Measurements from ENCODE around the gene CRPPA. TPM values are rescaled to one million over a fixed set of nuclear protein-coding genes. Genes with fewer than 3 reads are reported as not detected.
"Not testable (repeated sequence)": the region's sequence is repeated elsewhere in the genome, so short reads cannot be mapped to it uniquely, and the experiment has no call there.

The CRPPA gene
- total RNA-seq, 1 donor from 2014 or later: not detected

- Histone ChIP-seq H3K4me1 (no peaks in the 10 kb centered on the region), H3K27me3 (no peaks in the 10 kb centered on the region), H3K9me3 (no peaks in the 10 kb centered on the region), H3K36me3 (no peaks in the 10 kb centered on the region), H3K4me3 (no peak overlapping the region), H3K27ac (no peak overlapping the region)
- TF ChIP-seq, protein P1, sequence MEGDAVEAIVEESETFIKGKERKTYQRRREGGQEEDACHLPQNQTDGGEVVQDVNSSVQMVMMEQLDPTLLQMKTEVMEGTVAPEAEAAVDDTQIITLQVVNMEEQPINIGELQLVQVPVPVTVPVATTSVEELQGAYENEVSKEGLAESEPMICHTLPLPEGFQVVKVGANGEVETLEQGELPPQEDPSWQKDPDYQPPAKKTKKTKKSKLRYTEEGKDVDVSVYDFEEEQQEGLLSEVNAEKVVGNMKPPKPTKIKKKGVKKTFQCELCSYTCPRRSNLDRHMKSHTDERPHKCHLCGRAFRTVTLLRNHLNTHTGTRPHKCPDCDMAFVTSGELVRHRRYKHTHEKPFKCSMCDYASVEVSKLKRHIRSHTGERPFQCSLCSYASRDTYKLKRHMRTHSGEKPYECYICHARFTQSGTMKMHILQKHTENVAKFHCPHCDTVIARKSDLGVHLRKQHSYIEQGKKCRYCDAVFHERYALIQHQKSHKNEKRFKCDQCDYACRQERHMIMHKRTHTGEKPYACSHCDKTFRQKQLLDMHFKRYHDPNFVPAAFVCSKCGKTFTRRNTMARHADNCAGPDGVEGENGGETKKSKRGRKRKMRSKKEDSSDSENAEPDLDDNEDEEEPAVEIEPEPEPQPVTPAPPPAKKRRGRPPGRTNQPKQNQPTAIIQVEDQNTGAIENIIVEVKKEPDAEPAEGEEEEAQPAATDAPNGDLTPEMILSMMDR (IDR thresholded peaks at IDR 0.05): no peak
- DNase-seq (ENCODE audit: low spot score in 2 of 2): no peak
- intact Hi-C loops (cut with DNase I): no loop called here
Measured at GRCh38 chr7:16446508-16446907, 25.2 kb upstream of the CRPPA start.

DNA sequence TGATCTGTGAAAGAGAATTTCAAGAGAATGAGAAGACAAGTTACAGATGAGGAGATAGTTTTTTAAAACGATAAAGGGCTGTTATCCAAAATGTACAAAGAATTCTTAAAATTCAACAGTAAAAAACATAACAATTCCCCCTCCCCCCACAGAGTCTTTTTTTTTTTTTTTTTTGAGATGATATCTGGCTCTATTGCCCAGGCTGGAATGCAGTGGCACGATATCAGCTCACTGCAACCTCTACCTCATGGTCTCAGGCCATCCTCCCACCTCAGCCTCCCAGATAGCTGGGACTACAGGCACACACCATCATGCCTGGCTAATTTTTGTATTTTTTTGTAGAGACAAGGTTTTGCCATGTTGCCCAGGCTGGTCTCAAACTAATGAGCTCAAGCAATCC lies 22.5 kb upstream of the CRPPA start:
- not testable (repeated sequence) for H3K4me1 ChIP-seq, H3K36me3 ChIP-seq, H3K4me3 ChIP-seq

DNA sequence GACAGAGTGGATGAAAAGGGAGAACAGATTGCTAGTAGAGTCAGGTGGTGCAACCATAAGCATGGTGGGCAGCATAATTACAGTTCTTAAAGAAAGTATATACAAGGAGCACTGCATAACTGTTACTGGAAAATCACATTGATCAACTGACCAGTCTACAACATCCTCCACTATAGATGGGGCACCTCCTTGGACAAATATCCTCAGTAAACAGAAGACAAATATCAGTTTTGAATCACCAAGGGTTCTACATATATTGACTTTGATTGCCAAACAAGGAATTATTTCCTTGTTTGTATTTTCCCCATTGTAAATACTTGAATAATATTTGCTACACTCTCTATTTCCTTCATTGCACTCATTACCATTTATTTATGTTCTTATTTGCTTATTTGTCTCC lies 17.6 kb upstream of the CRPPA start:
- TF ChIP-seq, protein P1 (IDR thresholded peaks at IDR 0.05): no peak
- Histone ChIP-seq H3K27me3 (no peaks in the 10 kb centered on the region), H3K4me1 (no peaks in the 10 kb centered on the region), H3K36me3 (no peaks in the 10 kb centered on the region), H3K9me3 (no peaks in the 10 kb centered on the region), H3K27ac (no peak overlapping the region), H3K4me3 (no peak overlapping the region)
- intact Hi-C loops (cut with DNase I): no loop called here
- DNase-seq (ENCODE audit: low spot score in 2 of 2): no peak

More for the DNA sequence above, 22.5 kb upstream of the CRPPA start:
- H3K9me3 ChIP-seq; H3K27ac ChIP-seq; DNase-seq (ENCODE audit: low spot score in 2 of 2); intact Hi-C loops (cut with DNase I); H3K27me3 ChIP-seq: not testable (repeated sequence)

DNA sequence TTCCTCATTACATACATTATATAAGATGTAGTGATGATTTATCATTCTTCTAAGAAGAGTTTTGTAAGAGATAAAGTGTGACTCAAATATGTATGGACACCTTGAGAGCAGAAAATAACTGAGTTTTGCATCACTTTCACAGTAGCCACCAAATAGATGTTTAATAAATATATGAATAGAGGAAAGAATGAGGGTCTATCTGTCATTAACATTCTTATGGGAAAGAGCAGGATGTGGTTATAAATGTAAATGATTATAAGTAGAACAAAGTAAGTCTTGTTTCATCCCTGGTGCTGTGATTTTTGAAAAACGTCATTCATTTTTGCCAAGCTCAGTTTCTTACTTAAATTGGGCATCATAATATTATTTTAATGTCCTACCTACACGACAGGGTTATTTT lies 15.0 kb upstream of the CRPPA start:
- Histone ChIP-seq H3K27me3 (no peaks in the 10 kb centered on the region), H3K4me1 (no peaks in the 10 kb centered on the region), H3K36me3 (no peaks in the 10 kb centered on the region), H3K9me3 (no peaks in the 10 kb centered on the region), H3K4me3 (no peak overlapping the region), H3K27ac (no peak overlapping the region)
- DNase-seq (ENCODE audit: low spot score in 2 of 2): no peak
- TF ChIP-seq, protein P1 (IDR thresholded peaks at IDR 0.05): no peak
- intact Hi-C loops (cut with DNase I): no loop called here

DNA sequence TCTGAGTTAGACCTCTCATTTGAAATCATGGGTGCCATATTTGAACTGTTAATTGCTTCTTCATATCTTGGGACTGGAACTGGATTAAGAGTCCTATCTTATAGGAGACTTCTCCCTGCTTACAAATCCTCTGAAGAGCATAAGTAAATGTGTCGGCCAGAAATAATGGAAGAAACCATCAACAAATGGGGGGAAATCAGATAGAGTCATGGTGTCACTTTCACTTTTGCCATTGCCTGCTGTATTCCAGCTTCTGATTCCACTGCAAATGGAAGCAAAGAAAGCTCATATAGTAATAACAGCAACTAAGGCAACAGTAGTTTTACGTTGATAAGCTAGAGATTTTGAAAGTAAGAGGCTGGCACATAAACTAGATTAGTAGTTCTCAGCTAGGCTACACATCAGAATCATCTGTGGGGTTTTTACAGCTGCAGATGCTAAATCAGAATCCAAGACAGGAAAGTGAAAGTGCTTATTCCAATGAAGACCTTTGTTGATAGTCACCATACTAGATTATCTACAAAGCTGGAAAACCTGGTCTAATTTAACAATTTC lies 12.3 kb upstream of the CRPPA start:
- Histone ChIP-seq H3K36me3 (no peaks in the 10 kb centered on the region), H3K27ac (no peak overlapping the region), H3K4me1 (no peaks in the 10 kb centered on the region), H3K9me3 (no peaks in the 10 kb centered on the region), H3K4me3 (no peak overlapping the region), H3K27me3 (no peaks in the 10 kb centered on the region)
- DNase-seq (ENCODE audit: low spot score in 2 of 2): no peak
- intact Hi-C loops (cut with DNase I): no loop called here
- TF ChIP-seq, protein P1 (IDR thresholded peaks at IDR 0.05): no peak

GRCh38 chr7:16432425-16432731 lies 11.0 kb upstream of the CRPPA start:
- TF ChIP-seq, protein P1 (IDR thresholded peaks at IDR 0.05): peak in 1 of 3 experiments; percentile 1
- intact Hi-C loops (cut with DNase I): no loop called here
- H3K4me3 ChIP-seq: no peak overlapping the region

More at GRCh38 chr7:16432425-16432731, 11.0 kb upstream of the CRPPA start:
- H3K36me3 ChIP-seq: no peaks in the 10 kb centered on the region
- H3K4me1 ChIP-seq: no peaks in the 10 kb centered on the region
- H3K27ac ChIP-seq: no peak overlapping the region
- no peaks in the 10 kb centered on the region for H3K27me3 ChIP-seq
- no peak for DNase-seq (ENCODE audit: low spot score in 2 of 2)
- no peaks in the 10 kb centered on the region for H3K9me3 ChIP-seq

Measured in ascending aorta (tissue), 2 donors.